Lung (tissue), 12 donors: Measurements from ENCODE around the gene ZSCAN22. TPM values are rescaled to one million over a fixed set of nuclear protein-coding genes. Genes with fewer than 3 reads are reported as not detected.

Source experiments
- ATAC-seq: fragments of 200-7000 bp; cut with Tn5 transposase; one replicate; pipeline ENCODE4 v1.9.1; 2020; ENCODE audit warnings: moderate number of reproducible peaks; ENCODE audit not compliant: insufficient read depth, low FRiP score
- DNase-seq, 3 donors: peaks; one replicate each; pipeline ENCODE4 v3.0.0-alpha.2; 2013 to 2017
- H3K27ac ChIP-seq, 2 donors: one replicate each; pipeline ENCODE4 v1.5.1; 2013; ENCODE audit warnings: mild to moderate bottlenecking in 2 of 2, moderate library complexity in 2 of 2, control low read depth in 1 of 2, inconsistent platforms in 1 of 2, low read depth in 1 of 2, low read length in 1 of 2
- H3K27me3 ChIP-seq, 3 donors: one replicate each; pipeline ENCODE4 v1.5.1; 2013; ENCODE audit warnings: low read length in 2 of 3; ENCODE audit not compliant: control insufficient read depth in 3 of 3, insufficient read depth in 3 of 3
- H3K36me3 ChIP-seq, 4 donors: one replicate each; pipeline ENCODE4 v1.5.1; 2013; ENCODE audit warnings: low read length in 4 of 4, mild to moderate bottlenecking in 1 of 4, moderate library complexity in 1 of 4; ENCODE audit not compliant: control insufficient read depth in 4 of 4, insufficient read depth in 4 of 4
- H3K4me1 ChIP-seq, 5 donors: one replicate each; pipeline ENCODE4 v1.5.1; 2013; ENCODE audit warnings: low read length in 5 of 5, mild to moderate bottlenecking in 2 of 5, moderate library complexity in 1 of 5; ENCODE audit not compliant: control insufficient read depth in 5 of 5, insufficient read depth in 5 of 5
- H3K4me3 ChIP-seq: one replicate; pipeline ENCODE4 v1.5.1; 2013; ENCODE audit warnings: mild to moderate bottlenecking, control low read depth, moderate library complexity
- H3K9ac ChIP-seq, 2 donors: one replicate each; pipeline ENCODE4 v1.5.1; 2013; ENCODE audit warnings: low read length in 2 of 2, control low read depth in 1 of 2; ENCODE audit not compliant: insufficient read depth in 1 of 2
- H3K9me3 ChIP-seq, 4 donors: one replicate each; pipeline ENCODE4 v1.5.1; 2013; ENCODE audit warnings: low read length in 3 of 4, mild to moderate bottlenecking in 1 of 4, moderate library complexity in 1 of 4; ENCODE audit not compliant: control insufficient read depth in 4 of 4, insufficient read depth in 3 of 4
- WGBS, 2 donors: extraction: QIAGEN DNeasy Blood & Tissue Kit; methylation state at CpG; one replicate each; pipeline ENCODE4 v1.1.7; 2013; 5-methylcytosine and 5-hydroxymethylcytosine counted together
- polyA plus RNA-seq, 2 donors: library from polyadenylated mRNA; stranded (reverse); fragments of 200-250 nt; gene quantifications; one replicate each; pipeline ENCODE4 v1.2.1, GENCODE V29; 2013
- total RNA-seq, 2 donors: library from RNA; depleted of rRNA in 1 of 2; stranded (reverse); fragments of >200 nt in 1 of 2; gene quantifications; one replicate each; pipeline ENCODE4 v1.2.1, GENCODE V29; 2014 to 2021
- TF ChIP-seq, protein P1 (sequence below): IDR thresholded peaks from 2 replicates; pipeline ENCODE4 v1.5.1; 2012; ENCODE audit warnings: mild to moderate bottlenecking; ENCODE audit errors: control extremely low read depth, extremely low read depth
- donor health status: control.
- donor health status: control.
- donor health status: Bipolar disorder and iron deficiency.
- donor health status: healthy.
- donor health status: DM: yes; HTN: yes; CAD: no.

The ZSCAN22 gene
- total and polyA plus RNA-seq, 4 donors = 0.93 to 3.7 (median 2.4) TPM

DNA sequence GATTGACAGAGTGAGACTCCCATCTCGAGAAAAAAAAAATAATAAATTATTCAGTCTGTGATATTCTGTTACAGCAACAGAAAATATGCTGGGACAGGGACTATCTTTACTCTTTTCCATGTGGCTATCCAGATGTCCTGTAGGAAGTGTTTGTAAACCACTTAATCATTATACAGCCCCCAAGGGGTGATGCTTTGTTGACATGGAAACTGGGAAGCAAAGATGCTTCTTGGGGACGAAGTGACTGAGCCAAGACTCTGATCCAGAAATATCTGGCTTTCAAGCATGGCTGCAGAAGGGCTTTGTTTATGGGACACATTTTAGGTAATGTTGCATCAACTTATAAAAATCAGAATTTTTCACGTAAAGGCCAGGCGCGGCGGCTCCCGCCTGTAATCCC lies 42.6 kb upstream of the ZSCAN22 start:
- ATAC-seq = no peak
- DNase-seq = no peak
- Histone ChIP-seq H3K27ac (no peak overlapping the region), H3K4me3 (no peak overlapping the region), H3K36me3 (peaks cover 26 to 56% (median 42%) of the 10 kb centered on the region in 4 donors), H3K9ac (no peak overlapping the region), H3K27me3 (no peaks in the 10 kb centered on the region), H3K4me1 (peaks cover 0 to 8% (median 8%) of the 10 kb centered on the region in 5 donors), H3K9me3 (peaks cover 0 to 29% (median 5%) of the 10 kb centered on the region in 4 donors)
- TF ChIP-seq, protein P1, sequence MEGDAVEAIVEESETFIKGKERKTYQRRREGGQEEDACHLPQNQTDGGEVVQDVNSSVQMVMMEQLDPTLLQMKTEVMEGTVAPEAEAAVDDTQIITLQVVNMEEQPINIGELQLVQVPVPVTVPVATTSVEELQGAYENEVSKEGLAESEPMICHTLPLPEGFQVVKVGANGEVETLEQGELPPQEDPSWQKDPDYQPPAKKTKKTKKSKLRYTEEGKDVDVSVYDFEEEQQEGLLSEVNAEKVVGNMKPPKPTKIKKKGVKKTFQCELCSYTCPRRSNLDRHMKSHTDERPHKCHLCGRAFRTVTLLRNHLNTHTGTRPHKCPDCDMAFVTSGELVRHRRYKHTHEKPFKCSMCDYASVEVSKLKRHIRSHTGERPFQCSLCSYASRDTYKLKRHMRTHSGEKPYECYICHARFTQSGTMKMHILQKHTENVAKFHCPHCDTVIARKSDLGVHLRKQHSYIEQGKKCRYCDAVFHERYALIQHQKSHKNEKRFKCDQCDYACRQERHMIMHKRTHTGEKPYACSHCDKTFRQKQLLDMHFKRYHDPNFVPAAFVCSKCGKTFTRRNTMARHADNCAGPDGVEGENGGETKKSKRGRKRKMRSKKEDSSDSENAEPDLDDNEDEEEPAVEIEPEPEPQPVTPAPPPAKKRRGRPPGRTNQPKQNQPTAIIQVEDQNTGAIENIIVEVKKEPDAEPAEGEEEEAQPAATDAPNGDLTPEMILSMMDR = no peak
- WGBS, 2 donors = 93 to 94% methylated on average over 7 of the region's 7 CpGs

DNA sequence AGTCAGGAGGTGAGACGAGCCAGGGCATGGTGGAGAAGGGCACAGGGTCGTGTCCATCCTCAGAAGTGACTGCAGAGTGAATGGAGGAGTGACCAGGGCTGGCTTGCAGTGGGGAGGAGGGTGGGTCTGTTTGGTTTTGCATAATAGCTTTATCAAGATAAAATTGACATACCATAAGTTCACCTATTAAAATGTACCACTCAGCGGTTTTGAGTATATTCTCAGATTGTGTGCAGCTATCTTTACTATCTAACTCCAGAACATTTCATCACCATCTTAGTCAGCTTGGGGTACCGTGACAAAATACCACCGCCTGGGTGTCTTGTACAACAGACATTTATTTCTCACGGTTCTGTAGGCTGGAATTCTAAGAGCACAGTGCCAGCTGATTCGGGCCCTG lies 34.9 kb upstream of the ZSCAN22 start:
- TF ChIP-seq, protein P1 = no peak
- 94 to 95% methylated on average over 7 of the region's 7 CpGs for WGBS, 2 donors
- Histone ChIP-seq H3K9ac (no peak overlapping the region), H3K27me3 (no peaks in the 10 kb centered on the region), H3K9me3 (peaks cover 0 to 57% (median 17%) of the 10 kb centered on the region in 4 donors), H3K4me1 (no peaks in the 10 kb centered on the region), H3K36me3 (peaks cover 48 to 80% (median 62%) of the 10 kb centered on the region in 4 donors), H3K4me3 (no peak overlapping the region), H3K27ac (no peak overlapping the region)
- no peak for ATAC-seq
- no peak for DNase-seq

DNA sequence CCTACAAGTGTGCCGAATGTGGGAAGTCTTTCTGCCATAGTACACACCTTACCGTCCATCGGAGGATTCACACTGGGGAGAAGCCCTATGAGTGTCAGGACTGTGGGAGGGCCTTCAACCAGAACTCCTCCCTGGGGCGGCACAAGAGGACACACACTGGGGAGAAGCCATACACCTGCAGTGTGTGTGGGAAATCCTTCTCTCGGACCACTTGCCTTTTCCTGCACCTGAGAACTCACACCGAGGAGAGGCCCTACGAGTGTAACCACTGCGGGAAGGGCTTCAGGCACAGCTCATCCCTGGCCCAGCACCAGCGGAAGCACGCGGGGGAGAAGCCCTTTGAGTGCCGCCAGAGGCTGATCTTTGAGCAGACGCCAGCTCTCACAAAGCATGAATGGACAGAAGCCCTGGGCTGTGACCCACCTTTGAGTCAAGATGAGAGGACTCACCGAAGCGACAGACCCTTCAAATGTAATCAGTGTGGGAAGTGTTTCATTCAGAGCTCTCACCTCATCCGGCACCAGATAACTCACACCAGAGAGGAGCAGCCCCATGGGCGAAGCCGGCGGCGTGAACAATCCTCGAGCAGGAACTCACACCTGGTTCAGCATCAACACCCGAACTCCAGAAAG lies 31.9 kb upstream of the ZSCAN22 start:
- no peak overlapping the region for H3K4me3 ChIP-seq
- ATAC-seq (no peak), DNase-seq (no peak)
- H3K27ac ChIP-seq = no peak overlapping the region
- H3K4me1 ChIP-seq = no peaks in the 10 kb centered on the region
- H3K9me3 ChIP-seq = peaks cover 0 to 50% (median 15%) of the 10 kb centered on the region in 4 donors
- no peak overlapping the region for H3K9ac ChIP-seq
- peaks cover 37 to 58% (median 44%) of the 10 kb centered on the region in 4 donors for H3K36me3 ChIP-seq
- WGBS, 2 donors = 98% methylated on average over 22 of the region's 22 CpGs
- TF ChIP-seq, protein P1 = no peak
- no peaks in the 10 kb centered on the region for H3K27me3 ChIP-seq
